HS-27A (cell line): ENCODE measurements around the gene SHC3.
"Not testable (repeated sequence)": the region's sequence is repeated elsewhere in the genome, so short reads cannot be mapped to it uniquely, and the experiment has no call there.

Experiments used
- DNase-seq: peaks from one replicate; pipeline ENCODE4 v3.0.0-alpha.2; 2012; ENCODE audit warnings: low read depth, missing footprints

Gene SHC3

GRCh38 chr9:89177944-89178829 lies at the start of gene SHC3:
SHC3 (minus strand) TSS chr9:89178818; CDS start chr9:89178460, 358 bp downstream.
- DNase-seq = no peak

GRCh38 chr9:89225991-89226471 lies 47.4 kb upstream of the SHC3 start:
- no peak for DNase-seq

- no peak for DNase-seq
Measured at GRCh38 chr9:89225587-89225986, 47.0 kb upstream of the SHC3 start.

- DNase-seq = no peak
Measured at GRCh38 chr9:89225036-89225435, 46.4 kb upstream of the SHC3 start.

- DNase-seq = no peak
Measured at GRCh38 chr9:89224633-89225032, 46.0 kb upstream of the SHC3 start.

- no peak for DNase-seq
Measured at GRCh38 chr9:89223396-89223977, 44.9 kb upstream of the SHC3 start.

GRCh38 chr9:89219637-89220036 lies 41.0 kb upstream of the SHC3 start:
- no peak for DNase-seq

- DNase-seq = no peak
Measured at GRCh38 chr9:89218040-89218928, 39.7 kb upstream of the SHC3 start.

- DNase-seq = no peak
Measured at GRCh38 chr9:89215342-89215741, 36.7 kb upstream of the SHC3 start.

GRCh38 chr9:89213396-89213880 lies 34.8 kb upstream of the SHC3 start:
- DNase-seq = no peak

- DNase-seq = no peak
Measured at GRCh38 chr9:89212171-89212570, 33.6 kb upstream of the SHC3 start.

- not testable (repeated sequence) for DNase-seq
Measured at GRCh38 chr9:89209311-89209710, 30.7 kb upstream of the SHC3 start.

GRCh38 chr9:89207026-89207425 lies 28.4 kb upstream of the SHC3 start:
- no peak for DNase-seq

GRCh38 chr9:89204801-89205200 lies 26.2 kb upstream of the SHC3 start:
- no peak for DNase-seq

- DNase-seq = no peak
Measured at GRCh38 chr9:89195131-89195797, 16.6 kb upstream of the SHC3 start.

- DNase-seq = no peak
Measured at GRCh38 chr9:89194421-89195130, 16.0 kb upstream of the SHC3 start.

- no peak for DNase-seq
Measured at GRCh38 chr9:89191004-89191403, 12.4 kb upstream of the SHC3 start.

- DNase-seq = no peak
Measured at GRCh38 chr9:89189215-89189614, 10.6 kb upstream of the SHC3 start.

GRCh38 chr9:89187950-89188349 lies 9.3 kb upstream of the SHC3 start:
- DNase-seq = no peak

GRCh38 chr9:89187541-89187940 lies 8.9 kb upstream of the SHC3 start:
- DNase-seq = no peak

- no peak for DNase-seq
Measured at GRCh38 chr9:89186960-89187359, 8.3 kb upstream of the SHC3 start.
